ENCODE results near the gene USB1.
A peak's percentile ranks its signal among the peaks of the same experiment; 100 is the strongest.

The USB1 gene

DNA sequence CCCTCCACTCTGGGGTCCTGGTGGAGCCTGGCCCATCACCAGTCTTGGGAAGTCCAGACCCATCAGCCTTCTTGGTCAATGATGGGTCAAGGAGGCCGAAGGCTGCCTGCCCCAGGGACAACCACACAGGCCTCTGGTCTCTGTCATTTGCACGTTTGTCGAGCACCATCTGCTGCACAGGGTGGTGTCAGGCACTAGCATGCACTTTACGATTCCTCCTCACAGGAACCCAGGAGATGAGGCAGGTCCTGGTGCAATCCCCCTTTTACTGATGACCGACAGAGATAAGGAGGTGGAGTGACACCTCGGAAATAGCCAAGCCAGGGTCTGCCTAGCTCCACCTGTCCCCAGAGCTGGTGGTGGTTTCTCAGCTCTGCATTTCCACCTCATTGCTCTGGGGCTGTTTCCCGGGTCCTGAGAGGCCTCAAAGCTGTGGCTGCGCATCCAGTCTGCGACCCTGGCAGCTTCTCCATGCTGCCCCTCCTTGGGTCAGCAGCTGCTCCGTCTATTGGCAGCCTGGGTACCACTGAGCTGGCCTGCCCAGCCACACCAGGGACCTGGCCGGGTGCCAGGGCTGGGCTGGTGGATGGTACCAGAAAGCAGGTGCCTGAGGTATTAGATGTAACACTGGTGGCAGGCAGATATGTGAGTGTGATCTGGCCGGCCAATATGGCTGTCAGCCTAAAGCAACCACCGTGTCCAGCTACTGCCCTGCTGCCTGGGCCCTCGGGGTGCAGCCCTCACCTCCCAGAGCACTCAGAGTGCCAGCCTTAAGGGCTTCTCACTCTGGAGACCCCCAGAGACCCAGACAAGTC lies 34.4 kb downstream of the USB1 start:
- no peak for DNase-seq

GRCh38 chr16:58036943-58037342 lies 35.7 kb downstream of the USB1 start:
- DNase-seq: no peak

GRCh38 chr16:58037365-58038057 lies 36.3 kb downstream of the USB1 start:
- no peak for DNase-seq

- no peak for DNase-seq
Measured at GRCh38 chr16:58038219-58038641, 37.0 kb downstream of the USB1 start.

GRCh38 chr16:58039829-58040495 lies 38.8 kb downstream of the USB1 start:
- no peak for DNase-seq

- DNase-seq: no peak
Measured at GRCh38 chr16:58040496-58040846, 39.3 kb downstream of the USB1 start.

- DNase-seq: no peak
Measured at GRCh38 chr16:58040945-58041627, 39.9 kb downstream of the USB1 start.

DNA sequence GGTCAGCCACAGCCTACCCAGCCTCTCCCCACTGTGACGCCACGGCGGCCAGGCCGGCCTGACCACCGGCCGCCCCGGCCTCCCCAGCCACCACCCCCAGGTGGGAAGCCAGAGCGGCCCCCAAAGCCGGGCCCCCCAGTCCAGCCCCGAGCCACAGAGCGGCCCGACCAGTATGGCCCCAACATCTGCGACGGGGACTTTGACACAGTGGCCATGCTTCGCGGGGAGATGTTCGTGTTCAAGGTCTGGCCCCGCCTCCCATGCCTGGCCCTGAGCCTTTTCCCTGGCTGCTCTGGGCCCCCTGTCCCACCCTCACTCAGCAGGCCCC lies 40.4 kb downstream of the USB1 start:
- no peak for DNase-seq

- DNase-seq: no peak
Measured at GRCh38 chr16:58042001-58042885, 41.0 kb downstream of the USB1 start.

GRCh38 chr16:58042886-58043515 lies 41.8 kb downstream of the USB1 start:
- DNase-seq: no peak

DNA sequence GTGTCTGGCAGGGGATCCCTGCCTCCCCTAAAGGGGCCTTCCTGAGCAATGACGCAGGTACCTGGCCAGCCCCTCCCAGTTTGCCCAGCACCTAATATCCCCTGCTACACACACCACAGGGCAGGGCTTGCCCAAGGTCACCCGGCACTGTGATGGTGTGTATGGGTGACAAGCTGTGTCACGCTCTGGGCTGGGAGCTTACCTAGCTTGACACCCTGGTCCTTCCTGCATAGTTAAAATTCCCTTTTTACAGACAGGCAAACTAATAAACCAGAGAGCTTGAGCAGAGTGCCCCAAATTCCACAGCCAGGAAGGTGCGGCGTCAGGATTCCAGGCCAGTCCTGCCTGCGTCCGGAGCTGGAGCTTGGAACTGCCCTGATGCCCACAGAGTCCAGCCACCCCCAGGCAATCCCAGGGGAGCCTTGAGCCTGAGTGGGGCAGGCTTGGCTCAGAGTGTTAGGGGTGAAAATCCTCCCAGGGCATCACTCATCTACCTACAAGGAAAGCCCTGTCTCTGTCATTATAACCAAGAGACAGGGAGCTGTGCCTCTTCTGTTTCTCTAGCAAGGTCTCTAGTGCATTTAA lies 42.5 kb downstream of the USB1 start:
- no peak for DNase-seq

DNA sequence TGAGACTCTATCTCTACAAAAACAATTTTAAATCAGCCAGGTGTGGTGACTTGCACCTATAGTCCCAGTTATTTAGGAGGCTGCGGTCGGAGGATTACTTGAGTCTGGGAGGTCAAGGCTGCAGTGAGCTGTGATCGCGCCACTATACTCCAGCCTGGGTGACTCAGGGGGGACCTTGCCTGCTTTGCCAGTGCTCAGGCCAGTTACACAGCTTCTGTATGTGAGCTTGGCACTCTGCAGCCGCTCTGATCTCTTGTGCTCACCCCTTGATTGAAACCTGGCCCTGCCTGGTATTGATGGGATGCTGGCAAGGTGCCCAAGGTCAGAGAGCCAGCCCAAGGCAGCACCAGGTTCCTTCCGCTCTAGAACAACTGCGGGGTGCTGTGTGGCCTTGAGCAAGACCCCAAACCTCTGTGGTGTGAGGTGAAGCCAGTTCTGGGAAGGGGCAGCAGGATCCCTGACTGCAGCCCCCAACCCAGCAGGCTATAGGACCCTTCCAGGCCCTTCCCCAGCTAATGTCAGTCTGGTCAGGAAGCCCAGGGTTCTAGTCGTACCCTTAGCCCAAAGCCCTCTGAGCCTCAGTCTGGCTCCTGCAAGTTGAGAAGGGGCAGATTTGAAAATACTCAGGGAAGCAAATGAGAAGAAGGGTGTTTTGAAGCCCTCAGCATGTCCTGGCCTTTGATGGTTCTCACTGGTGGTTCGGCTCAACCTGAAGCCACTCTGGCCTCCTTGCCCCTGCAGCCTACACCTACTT lies 43.2 kb downstream of the USB1 start:
- DNase-seq: no peak

GRCh38 chr16:58045096-58045495 lies 43.9 kb downstream of the USB1 start:
- DNase-seq: no peak

DNA sequence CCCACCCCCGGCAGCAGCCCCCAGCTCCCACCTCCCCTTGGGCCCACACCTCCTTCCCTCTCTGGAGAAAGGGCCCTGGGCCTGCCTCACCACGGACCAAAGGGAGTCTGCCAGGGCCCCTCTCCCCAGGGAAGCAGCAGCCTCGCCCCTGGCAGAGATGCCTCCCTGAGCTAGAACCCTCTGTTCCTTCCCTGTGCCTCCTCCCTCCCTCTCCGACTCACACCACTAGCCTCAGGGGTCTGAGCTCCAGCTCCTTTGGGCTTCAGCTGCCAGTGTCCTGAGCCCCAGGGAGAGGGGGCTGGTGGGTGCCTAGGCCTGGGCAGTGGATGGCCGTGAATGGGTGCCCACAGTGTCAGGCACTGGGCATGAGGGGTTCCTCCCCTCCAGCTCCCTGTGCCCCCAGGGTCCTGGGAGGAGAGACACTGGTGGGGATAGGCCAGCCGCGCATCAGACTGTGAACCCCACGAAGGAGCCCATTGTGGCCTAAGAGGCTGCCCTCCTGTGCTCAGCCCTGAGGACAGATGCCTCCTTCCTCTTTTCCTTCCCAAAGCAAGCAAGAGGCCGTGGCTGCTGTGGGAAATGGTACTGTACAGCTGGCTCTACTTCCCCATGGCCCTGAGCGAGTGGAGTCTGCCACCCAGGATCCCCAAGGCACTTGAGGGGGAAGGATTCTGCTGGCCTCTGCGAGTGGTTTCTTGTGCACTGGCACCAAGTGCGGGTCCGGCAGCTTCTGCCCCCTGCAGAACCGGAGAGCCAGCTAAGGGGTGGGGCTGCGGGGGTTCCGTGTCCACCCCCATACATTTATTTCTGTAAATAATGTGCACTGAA lies 45.1 kb downstream of the USB1 start:
- peak in 1 of 2 donors; percentile 56 for DNase-seq

GRCh38 chr16:58046936-58047335 lies 45.7 kb downstream of the USB1 start:
- DNase-seq: no peak

DNA sequence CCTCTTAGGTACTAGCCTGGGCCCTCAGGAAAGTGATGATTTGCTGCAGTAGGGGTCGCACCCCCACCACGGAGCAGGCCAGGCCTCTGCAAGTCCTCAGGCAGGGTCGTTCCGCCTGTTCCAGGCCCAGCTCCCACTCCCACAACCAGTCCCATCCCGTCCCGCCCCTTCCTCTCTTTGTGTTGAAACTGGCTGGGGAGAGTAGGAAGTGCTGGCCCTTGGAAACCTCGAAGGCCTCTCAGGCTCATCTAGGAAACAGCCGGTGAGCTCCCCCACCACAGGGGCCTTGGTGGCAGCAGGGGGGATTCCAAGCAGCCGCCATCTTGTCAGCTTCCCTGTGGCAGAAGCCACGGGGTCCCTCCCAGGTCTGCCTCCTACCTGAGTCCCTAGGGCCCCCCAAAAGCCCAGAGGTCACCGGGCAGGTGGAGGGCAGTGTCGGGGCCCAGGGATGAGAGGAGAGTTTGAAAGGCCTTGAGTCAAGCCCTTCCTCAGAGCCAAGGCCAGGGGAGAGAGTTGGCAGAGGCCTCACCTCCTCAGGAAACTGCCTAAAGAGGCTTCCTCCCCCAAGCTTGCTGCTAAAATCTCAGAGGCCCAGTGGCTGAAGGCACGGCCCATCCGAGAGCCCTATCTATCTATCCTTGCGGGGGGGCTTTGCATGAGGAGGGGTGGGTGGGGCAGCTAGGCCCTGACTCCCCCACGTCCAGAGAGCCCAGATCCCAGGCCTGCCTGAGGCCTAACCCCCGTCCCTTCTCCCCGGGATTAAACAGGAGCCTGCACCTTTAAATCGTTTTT lies 46.5 kb downstream of the USB1 start:
- DNase-seq: no peak

DNA sequence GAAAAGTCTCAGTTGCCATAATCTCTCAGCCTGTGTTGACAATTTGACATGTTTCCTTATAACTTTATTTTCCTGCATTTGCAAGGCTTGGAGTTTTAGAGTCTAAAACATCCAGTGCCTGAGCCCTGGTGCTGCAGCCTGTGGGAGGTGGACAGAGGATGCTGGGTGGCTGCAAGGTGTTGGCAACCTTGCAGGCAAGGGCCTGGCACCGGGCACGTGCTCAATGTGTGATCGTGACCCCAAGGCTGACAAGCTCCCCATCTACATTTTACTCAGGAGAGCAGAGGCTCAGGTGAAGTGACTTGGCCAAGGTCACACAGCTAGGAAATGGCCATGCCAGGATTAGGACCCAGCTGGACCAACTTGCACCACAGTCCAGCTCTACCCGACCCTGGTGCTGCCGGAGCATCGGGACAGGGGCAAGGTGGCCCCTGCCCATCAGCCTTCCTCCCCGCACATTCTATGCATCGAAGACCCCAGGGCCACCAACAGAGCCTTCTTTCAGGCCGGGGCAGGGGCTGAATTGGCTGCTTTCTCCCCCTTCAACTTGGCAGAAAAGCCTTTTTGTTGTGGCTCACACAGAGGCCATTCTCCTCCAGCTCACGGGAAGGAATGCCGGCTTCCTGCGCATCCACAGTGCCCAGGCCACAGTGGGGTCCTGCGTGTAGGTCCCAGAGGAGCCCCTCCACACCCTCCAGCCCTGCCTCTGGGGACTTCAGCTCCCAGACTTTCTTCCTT lies 47.5 kb downstream of the USB1 start:
- DNase-seq: no peak
